HG02840 (cell line): ENCODE results near the gene AFAP1L1.
"Not testable (repeated sequence)": the region's sequence is repeated elsewhere in the genome, so short reads cannot be mapped to it uniquely, and the experiment has no call there.

Source experiments
- ATAC-seq: cut with Tn5 transposase; IDR thresholded peaks from one replicate; pipeline ENCODE4 v1.9.1; 2021; ENCODE audit warnings: mild to moderate bottlenecking, moderate library complexity, moderate number of reproducible peaks; ENCODE audit not compliant: unreplicated experiment, low FRiP score

The AFAP1L1 gene

DNA sequence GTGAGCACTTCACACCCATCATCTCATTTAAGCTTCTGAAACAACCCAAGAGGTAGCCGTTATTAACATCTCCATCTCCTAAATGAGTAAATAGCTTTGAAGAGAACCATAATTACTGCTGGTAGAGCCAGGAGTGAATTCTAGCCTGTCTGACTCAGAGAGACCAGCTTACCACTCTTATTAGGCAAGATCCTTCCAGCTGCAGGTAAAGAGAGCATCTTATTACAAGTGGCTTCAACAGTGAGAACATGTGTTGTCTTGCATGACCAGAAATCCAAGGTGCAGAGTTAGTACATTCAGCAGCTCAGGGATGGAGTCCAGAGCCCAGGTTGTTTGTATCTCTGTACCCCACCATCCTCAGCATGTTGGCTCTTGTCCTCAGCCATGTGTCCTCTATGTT lies 10.9 kb upstream of the AFAP1L1 start:
- no peak for ATAC-seq

DNA sequence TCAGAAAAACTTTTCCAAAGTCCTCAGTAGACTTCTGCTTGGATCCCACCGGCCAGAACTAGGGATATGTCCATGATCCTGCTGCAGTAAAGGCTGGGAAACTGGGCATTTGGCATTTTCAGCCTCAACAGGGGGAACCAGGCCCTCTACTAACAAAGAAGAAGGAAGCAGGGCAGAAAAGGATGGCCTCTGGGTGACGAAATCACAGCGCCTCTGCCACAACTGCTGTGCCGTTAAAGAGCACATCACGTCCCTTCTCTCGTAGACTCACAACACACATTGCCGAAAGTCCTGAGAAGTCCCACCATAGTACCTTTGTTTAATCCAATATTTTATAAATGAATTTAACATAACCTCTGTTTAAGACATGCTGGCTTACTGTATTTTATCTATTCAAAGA lies 10.4 kb upstream of the AFAP1L1 start:
- ATAC-seq: no peak

DNA sequence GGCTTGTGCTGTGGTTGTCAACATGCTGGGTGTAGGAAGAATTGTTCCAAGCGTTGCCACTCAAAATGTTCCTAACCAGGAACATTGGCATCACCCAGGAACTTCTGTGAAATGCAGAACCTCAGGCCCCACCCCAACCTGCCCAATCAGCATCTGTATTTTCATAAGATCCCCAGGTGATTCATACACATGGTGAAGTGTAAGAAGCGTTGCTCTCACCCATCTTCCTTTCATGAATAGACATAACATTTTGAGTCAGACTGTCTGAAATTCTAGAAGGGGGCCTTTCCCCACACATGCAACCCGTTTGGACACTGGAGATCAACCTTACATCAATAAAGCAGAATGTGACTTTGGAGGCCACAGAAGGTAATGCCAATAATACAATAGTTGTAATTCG lies 9.3 kb upstream of the AFAP1L1 start:
- no peak for ATAC-seq

DNA sequence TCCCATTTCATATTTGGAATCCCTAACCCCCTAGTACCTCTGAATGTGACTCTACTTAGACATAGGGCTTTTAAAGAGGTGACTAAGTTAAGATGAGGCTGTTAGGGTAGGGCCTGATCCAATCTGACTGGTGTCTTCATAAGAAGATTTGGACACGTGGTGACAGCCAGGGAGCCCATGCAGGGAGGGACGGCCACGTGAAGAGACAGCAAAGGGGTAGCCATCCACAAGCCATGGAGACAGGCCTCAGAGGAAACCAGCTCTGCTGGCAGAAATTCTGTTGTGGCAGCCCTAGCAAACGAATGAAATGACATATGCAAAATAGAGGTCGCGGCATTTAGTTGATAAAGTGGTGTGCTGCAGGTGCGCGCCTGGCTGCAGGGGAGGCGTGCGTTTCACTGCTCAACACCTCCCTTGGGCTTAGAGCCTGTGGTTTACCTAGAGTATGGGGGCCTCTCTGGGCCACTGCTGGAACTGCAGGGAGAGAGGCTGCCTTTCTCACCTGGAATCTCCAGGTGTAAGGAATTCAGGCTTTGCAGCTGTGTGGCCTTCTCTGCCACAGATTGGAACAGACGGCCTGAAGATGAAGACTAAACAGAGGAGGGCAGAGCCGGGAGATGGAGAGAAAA lies 7.1 kb upstream of the AFAP1L1 start:
- peak; percentile 90 for ATAC-seq

DNA sequence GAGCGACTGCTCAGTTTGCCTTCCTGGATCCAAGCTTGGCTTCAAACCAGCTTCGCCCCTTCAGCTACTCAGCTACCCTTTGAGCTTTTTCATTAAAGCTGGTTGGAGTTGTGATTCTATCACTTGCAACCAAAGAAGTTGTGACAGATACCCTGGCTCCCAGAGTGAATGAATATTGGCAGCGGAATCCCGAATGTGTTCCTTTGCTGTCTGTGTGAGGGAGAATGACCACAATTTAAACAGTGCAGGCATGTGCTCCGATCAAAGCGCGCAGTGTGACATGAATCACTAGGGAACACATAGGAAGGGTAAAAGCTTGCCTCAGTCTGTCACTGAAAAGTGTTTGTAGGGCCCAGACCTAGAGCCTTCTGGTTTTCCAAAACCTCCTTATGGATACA lies 6.6 kb upstream of the AFAP1L1 start:
- no peak for ATAC-seq

DNA sequence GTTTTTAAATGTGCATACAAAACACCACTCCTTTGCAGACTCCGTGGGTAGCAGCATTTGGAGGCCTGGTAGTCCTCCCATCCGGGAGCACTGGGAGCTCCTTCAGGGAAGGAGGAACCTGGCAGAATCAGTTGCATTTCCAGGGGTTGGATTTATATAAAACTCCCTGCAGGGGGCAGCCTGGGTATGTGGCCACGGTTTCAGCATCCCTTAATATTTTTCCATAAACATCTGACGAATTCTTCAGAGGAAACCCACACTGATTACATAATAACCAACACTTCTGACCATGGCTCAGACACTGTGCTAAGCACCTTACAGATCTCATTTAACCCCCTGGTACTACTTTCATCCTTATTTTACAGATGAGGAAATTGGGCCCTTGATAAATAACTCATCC lies 6.1 kb upstream of the AFAP1L1 start:
- no peak for ATAC-seq

DNA sequence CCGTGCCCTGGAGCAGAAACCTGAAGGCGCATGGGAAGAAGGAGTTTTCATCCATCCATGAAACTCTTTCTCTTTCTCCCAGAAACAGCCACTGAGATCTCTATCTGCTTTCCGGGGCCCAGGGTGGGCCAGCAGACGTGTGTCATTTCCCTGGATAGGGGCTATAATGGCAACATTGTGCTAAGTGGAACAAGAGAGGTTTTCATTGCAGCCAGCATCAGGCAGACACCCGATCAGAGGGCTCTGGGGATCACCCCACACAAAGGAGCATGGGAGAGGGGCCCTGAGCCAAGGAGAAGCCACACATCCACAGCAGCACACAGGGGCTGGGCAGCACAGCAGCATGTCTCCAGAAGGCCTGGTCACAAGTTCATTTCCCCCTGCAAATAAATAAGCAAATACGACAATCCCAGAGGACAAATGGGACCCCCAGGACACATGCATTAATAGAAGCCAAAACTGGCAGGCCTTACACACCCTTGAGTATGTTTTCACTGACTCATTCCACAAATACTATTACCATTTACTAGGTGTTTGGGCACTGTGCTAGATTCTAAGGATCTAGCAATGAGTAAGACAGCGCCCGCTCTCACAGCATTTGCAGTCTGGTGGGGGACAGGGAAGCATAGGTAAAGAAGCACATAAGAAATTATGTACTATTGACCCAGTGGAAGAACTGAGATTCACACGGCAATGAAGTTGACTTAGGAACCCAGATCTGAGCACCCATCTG lies 4.3 kb upstream of the AFAP1L1 start:
- no peak for ATAC-seq

DNA sequence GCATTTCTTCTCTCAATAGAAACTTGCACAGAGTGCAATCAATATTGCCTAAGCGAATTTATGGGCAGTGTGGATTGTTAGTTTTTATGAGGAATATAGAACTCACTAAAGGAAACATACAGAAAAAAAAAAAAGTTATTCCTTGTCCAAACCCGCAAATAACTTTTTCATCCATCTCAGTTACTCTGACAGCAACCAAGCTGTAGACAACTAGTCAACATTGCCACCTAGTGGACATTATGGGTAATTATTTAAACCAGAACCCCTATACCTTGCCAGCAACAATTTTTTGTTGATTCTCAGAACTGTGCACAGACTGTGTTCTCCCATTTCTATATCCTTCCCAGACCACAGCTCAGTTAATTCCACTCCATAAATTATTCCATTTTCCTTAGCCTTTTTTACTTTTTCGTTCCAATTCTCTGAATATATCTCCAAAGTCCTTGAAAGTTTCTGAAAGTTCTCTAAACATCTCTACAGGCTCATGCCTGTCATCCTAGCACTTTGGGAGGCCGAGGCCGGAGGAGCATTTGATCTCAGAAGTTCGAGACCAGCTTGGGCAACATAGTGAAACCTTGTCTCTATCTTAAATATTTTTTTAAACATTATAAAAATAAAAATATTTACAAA lies 2.6 kb upstream of the AFAP1L1 start:
- no peak for ATAC-seq

DNA sequence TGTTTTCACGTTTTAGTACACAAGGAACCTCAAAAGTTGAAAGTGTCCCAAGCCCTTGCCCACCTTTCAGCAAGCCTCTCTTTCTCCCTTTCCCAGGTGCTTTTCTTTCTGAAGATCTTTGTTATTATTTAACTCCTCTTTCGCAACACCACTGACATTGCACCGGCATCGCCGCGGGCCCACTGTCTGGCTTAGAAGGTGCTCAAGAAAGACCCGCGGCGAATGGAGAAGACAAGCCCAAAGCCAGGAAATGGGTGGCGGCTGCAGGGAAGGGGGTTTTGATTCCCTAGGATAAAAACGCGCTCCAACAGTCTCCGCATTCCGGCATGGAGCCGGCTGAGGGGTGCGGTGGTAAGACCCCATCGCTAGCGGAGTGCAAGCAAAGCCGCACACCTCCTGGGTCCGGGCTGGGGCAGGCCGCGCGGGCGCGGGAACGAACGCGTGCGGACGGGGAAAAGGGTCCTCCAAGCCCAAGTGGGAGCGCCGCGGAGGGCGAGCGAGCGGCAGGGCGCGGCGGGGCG lies 404 bp upstream of the AFAP1L1 start:
- ATAC-seq: no peak

DNA sequence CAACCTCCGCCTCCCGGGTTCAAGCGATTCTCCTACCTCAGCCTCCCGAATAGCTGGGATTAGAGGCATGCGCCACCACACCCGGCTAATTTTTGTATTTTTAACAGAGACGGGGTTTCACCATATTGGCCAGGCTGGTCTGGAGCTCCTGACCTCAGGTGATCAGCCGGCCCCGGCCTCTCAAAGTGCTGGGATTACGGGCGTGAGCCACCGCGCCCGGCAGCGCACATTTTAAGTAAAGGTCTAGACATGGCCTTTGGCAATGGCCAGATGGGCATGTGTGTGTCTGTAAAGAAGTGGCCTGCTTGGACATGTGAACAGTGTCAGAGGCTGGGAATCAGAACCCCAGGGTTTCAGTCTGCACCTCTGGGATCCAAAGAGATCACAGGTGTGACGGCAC lies 1.1 kb downstream of the AFAP1L1 start:
- not testable (repeated sequence) for ATAC-seq

DNA sequence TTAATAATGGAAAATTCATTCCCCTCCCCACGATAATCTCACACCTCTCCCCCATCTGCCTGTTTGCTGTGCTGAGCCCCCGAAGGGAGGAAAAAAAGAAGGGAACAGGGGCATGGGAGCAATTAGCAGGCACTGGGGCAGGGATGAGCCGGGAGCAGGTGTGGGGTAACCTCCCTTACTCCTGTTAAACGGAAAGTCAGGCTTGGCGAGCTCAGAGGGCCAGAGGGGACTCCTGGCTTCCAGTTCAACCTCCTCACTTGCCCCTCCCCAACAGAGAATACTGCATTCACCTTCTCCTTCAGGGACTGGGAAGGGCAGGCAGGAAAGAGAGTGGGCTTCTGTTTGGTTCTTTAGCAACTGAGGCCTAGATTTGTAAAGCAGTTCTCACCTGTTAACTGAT lies 1.6 kb downstream of the AFAP1L1 start:
- no peak for ATAC-seq

DNA sequence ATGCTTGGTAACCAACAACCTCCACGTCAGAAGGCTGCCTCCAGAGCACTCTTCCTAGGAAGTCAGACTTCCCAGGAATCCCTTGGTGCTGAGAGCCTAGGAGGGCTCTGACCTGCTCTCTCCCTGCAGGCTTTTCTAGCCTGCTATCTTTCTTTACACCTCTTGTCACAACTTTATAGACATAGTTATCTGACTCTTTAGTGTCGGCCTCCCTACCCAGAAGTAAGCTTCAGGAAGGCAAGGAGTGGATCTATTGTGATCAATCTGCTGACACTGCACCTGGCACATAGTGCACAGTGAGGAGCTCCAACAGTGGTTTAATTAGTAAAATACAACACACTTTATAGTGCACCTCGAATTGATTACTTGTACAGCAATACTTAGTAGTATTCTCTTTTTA lies 2.3 kb downstream of the AFAP1L1 start:
- no peak for ATAC-seq

DNA sequence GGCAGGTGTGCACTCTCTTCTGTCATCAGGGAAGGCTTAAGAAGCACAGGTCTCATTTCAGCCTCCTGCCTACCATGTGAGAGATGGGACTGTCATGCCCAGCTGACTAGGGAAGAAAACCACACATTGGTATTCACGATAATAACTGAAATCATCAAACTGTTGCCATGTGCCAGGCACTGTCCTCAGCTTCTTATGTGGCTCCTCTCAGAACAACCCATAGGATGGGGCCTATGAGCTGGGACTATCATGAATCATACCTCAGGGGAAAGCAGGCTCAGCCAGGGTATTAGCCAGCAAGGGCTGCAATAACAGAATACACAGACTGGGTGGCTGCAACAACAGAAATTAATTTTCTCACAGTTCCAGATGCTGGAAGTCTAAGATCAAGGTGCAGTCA lies 3.3 kb downstream of the AFAP1L1 start:
- ATAC-seq: no peak

DNA sequence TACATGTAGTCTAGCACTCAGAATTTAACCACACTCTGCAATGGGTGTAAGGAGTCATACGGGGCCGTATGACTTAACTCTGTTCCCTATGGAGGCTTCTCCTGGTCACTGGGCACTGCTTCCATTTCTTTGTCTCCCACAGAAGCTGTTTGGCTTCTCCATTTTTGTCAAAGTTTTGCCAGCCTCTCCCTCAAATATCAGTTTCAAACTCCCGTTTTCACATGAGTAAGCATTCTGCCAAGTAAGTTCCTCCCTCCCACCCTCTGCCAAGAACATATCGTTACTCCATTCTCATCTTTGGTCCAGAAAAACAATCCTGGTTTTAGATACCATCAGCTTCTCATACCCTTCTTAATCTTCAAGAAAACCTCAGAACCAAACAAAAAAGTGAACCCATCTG lies 6.1 kb downstream of the AFAP1L1 start:
- no peak for ATAC-seq

DNA sequence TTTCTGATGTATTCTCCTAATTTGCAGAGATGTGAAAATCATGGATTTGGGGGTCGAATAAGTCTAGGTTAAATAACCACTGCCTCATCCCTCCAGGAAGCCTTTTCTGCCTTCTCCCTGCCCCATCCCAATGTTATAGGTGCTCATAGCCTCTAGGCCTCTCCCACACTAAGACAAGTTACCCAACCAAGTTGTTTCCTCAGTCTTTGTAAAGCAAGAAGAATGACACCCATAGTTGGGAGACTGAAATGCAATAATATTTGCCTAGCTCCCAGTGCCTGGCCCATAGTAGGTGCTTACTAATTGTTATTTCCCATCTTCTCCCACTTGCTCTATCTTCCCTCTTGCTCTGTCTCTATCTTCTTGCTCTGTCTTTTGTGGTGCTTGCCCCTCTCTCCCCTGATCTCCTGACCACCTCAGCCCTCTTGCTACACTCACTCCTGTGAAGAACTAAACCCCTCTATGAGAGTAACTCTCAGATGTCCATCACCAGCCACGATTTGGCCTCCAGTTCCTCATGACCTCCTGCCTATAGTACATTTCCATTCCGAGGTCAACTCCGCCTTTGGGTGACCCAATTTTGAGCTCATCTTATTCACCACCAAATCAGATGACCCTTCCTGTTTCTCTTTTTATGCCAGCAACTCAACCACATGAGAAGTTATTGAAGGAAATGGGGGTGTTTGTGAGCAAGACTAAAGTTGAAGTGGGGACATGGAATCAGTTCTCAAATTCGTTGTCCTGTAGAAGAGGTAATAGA lies 7.0 kb downstream of the AFAP1L1 start:
- no peak for ATAC-seq

DNA sequence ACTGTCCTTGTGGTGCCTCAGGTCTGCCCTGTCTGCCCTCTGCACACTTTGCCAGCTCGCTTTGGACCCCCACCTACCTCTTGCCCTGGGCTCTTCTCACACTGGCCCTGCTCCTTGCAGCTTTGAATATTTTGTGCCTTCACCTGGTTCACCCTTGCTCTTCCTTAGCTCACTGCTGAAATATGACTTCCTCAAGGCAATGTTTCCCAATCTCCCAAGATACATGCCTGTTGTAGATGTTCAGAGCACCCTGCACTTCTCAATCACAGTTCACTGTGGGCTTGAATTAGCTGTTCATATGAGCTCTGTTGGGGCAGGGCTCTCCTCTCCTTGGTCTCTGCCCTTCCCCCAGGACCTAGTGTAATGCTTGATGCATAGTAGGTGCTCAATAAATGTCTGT lies 8.0 kb downstream of the AFAP1L1 start:
- no peak for ATAC-seq

DNA sequence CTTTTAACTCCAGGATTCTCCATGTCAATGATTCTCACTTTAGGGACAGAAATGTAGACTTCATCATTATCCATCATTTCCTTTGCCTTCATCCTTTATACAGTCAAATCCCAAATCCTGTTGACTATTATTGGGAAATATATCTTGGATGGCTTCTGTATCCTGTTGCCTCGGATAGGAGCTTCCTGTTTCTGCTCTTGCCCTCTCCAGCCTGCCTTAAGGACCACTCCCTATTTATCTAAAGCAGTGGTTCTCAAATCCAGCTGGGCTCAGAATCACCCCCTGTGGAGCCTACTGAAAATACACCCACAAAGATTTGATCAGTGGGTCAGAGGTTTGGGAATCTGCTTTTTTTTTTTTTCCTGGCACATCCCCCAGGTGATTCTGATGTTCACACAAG lies 8.5 kb downstream of the AFAP1L1 start:
- ATAC-seq: no peak

DNA sequence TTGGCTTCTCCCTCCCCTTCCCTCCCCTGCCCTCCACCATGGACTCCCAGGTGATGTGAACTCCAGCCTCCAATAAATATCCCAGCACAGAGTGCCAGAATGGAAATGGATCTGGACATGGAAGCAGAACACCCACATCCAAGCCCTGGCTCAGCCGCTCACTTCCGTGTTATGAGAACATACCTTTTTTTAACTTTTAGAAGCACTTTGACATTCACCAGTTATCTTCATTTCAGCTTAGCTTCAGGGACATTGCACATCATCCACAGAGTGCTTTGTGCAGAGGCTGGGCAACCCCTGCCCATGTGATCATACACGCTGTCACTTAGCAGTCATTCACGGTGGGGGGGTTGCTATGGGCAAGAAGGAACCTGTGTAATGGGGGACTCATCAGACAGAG lies 9.1 kb downstream of the AFAP1L1 start:
- ATAC-seq: no peak

DNA sequence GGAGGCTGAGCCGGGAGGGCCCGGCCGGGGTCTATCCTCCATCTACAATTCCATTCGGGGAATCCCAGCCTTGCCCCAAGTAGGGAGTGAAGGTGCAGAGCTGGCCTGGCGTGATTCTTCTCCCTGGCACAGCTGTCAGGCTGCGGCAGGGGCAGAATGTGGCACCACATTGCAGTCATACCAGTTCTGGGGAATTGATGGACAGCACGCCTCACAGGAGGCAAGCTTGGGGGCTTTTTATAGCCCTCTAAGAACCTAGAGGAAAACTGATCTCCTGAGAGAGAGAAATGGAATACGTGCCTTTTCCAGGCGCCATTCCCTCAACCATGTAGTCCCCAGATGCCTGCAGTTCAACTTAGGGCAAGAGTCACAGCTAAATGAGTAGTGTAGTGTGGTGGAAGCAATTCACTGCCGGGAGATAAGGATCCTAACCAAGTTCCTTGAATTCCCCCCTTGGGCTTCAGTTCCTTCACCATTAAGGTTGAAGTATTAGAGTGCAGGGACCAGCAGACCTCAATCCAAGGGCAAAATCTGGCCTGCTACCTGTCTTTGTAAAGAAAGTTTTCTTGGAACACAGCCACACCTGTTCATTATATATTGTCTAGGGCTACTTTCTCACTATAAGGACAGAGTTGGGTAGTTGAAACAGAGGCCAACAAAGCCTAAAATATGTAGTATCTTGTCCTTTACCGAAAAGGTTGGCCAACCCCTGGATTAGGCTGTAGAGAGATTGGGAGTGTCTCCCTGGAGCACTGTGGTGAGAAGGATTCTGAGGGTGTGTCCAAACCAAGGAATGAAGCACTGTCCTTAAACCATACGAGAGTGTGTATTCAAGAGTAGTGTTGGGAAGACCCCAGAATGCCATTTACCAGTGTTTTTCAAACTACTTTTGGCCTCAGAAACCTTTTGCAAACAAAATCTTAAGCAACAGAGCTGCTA lies 10.6 kb downstream of the AFAP1L1 start:
- no peak for ATAC-seq

DNA sequence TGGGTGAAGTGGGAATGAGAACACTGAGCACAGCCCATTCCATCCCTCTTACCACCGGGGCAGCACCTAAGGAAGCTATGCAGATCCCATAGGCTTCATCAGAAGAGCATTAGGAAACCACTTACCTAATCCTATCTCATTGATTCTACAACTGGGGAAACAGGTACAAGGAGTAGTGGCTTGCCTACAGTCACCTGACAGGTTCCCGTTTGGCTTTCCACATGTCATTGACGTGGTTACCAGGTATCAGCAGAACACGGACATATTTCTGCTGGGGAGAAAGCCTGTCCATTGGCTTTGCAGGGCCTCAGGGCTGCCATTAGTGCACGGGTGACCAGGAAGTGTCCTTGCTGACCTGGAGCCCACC lies 11.3 kb downstream of the AFAP1L1 start:
- no peak for ATAC-seq
